K562 (cell line): ENCODE results near the gene CCNL1. TPM values are rescaled to one million over a fixed set of nuclear protein-coding genes. Genes with fewer than 3 reads are reported as not detected.
A peak's percentile ranks its signal among the peaks of the same experiment; 100 is the strongest.

Experiments used
- ATAC-seq: fragments of 200-7000 bp; cut with Tn5 transposase; 3 replicates; pipeline ENCODE4 v1.9.1; 2020; ENCODE audit warnings: moderate library complexity
- BruUV-seq: library from RNA; stranded (reverse); fragments of 400-500 nt; replicated peaks from 2 replicates; lab custom pipeline; 2021; lab: Mats Ljungman, UMichigan
- CTCF ChIA-PET: fragments of 300-600 bp; formaldehyde crosslinking; extraction: SDS; loops from one replicate; lab custom pipeline; 2021; ENCODE audit warnings: low intra/inter-chr PET ratio; lab: Yijun Ruan, JAX
- POLR2A ChIA-PET: fragments of 300-600, 350-650 bp; sonication (Branson Sonifier 250); formaldehyde crosslinking; extraction: SDS; loops from one replicate; lab custom pipeline; 2021; ENCODE audit warnings: antibody characterized with exemption, inconsistent platforms; lab: Yijun Ruan, JAX
- DNase-seq, 4 experiments: peaks; one replicate each; pipeline versions ENCODE4 v3.0.0 to v3.0.0-alpha.2; 2011 to 2018; ENCODE audit warnings: low spot score in 3 of 4, mixed read lengths in 3 of 4; ENCODE audit errors: extremely low read depth in 1 of 4
- FAIRE-seq: peaks from 2 replicates; lab custom pipeline; 2011; peaks lifted over from hg19 to GRCh38; lab: Jason Lieb, UNC
- H2AFZ ChIP-seq: 2 replicates; pipeline ENCODE4 v1.6.0; 2011; ENCODE audit warnings: low read depth, low read length, control low read depth, inconsistent platforms
- H3K27ac ChIP-seq: fragments of 200-600 bp; 3 replicates; pipeline ENCODE4 v1.8.0; 2011; ENCODE audit warnings: low read depth, mild to moderate bottlenecking, control low read depth, inconsistent platforms, low read length, moderate library complexity, mixed read lengths; ENCODE audit errors: extremely low read depth
- H3K27me3 ChIP-seq, 2 experiments: fragments of 300-600 bp in 1 of 2; 2 replicates in 1 of 2; 3 replicates in 1 of 2; pipeline versions ENCODE4 v1.6.0 to v1.8.0; 2011; ENCODE audit warnings: inconsistent platforms in 2 of 2, low read length in 2 of 2, mild to moderate bottlenecking in 1 of 2, mixed read lengths in 1 of 2, moderate library complexity in 1 of 2; ENCODE audit not compliant: control insufficient read depth in 2 of 2, insufficient read depth in 2 of 2
- H3K36me3 ChIP-seq: fragments of 300-600 bp; 3 replicates; pipeline ENCODE4 v1.8.0; 2011; ENCODE audit warnings: mild to moderate bottlenecking, low read length, inconsistent platforms; ENCODE audit not compliant: control insufficient read depth, insufficient read depth
- H3K4me1 ChIP-seq, 2 experiments: fragments of 200-600 bp in 1 of 2; replicated peaks in 1 of 2; 2 replicates in 1 of 2; 3 replicates in 1 of 2; pipeline versions ENCODE4 v1.5.1 to v1.8.0; 2011; ENCODE audit warnings: inconsistent platforms in 2 of 2, low read length in 2 of 2, mild to moderate bottlenecking in 1 of 2, mixed read lengths in 1 of 2, moderate library complexity in 1 of 2; ENCODE audit not compliant: control insufficient read depth in 2 of 2, insufficient read depth in 2 of 2
- H3K4me2 ChIP-seq: 2 replicates; pipeline ENCODE4 v1.6.1; 2011; ENCODE audit warnings: low read length, control low read depth, inconsistent platforms, mixed read lengths; ENCODE audit not compliant: insufficient read depth
- H3K4me3 ChIP-seq: fragments of 200-600 bp; sonication (generic), shearing (Covaris generic); 2 replicates; pipeline ENCODE4 v1.5.1; 2016; ENCODE audit warnings: control low read depth, inconsistent platforms
- H3K79me2 ChIP-seq: fragments of 200-600 bp; 3 replicates; pipeline ENCODE4 v1.8.0; 2011; ENCODE audit warnings: low read length, inconsistent platforms; ENCODE audit not compliant: control insufficient read depth, insufficient read depth
- H3K9ac ChIP-seq, 2 experiments: 2 replicates each; pipeline versions ENCODE4 v1.6.0 to v1.6.1; 2011; ENCODE audit warnings: low read depth in 2 of 2, low read length in 2 of 2, control low read depth in 1 of 2, inconsistent platforms in 1 of 2, mild to moderate bottlenecking in 1 of 2, mixed read lengths in 1 of 2; ENCODE audit not compliant: insufficient read depth in 1 of 2
- H3K9me1 ChIP-seq: one replicate; pipeline ENCODE4 v1.6.0; 2011; ENCODE audit warnings: inconsistent platforms, mild to moderate bottlenecking, low read length, moderate library complexity; ENCODE audit not compliant: control insufficient read depth, insufficient read depth
- H3K9me3 ChIP-seq: replicated peaks from 2 replicates; pipeline ENCODE4 v1.5.1; 2011; ENCODE audit warnings: low read depth, low read length, inconsistent platforms; ENCODE audit not compliant: control insufficient read depth, insufficient read depth
- H4K20me1 ChIP-seq: replicated peaks from 2 replicates; pipeline ENCODE4 v1.6.1; 2011; ENCODE audit warnings: low read length, inconsistent platforms, mixed read lengths; ENCODE audit not compliant: control insufficient read depth, insufficient read depth
- ARHGAP35 ChIP-seq: fragments of 450-650 bp; IDR thresholded peaks from 2 replicates; pipeline ENCODE4 v1.6.1; 2018; ENCODE audit not compliant: partially characterized antibody
- BACH1 ChIP-seq: fragments of 200-800 bp; sonication (Bioruptor generic); IDR thresholded peaks from 2 replicates; pipeline ENCODE4 v1.6.1; 2016; ENCODE audit warnings: missing genetic modification characterization, missing compliant biosample characterization
- BCOR ChIP-seq: fragments of 450-650 bp; IDR thresholded peaks from 2 replicates; pipeline ENCODE4 v1.6.1; 2016
- GATA2 ChIP-seq: sonication (generic); formaldehyde crosslinking; IDR thresholded peaks from 2 replicates; pipeline ENCODE4 v1.4.0; 2020; ENCODE audit warnings: mild to moderate bottlenecking, missing genetic modification reagents
- HDAC1 ChIP-seq, 2 experiments: fragments of 450-650 bp; IDR thresholded peaks; 2 replicates each; pipeline ENCODE4 v1.6.1; 2016 to 2017; ENCODE audit warnings: inconsistent platforms in 1 of 2, mild to moderate bottlenecking in 1 of 2, moderate library complexity in 1 of 2
- HIVEP1 ChIP-seq: fragments of 250-450 bp; sonication (Bioruptor Pico); IDR thresholded peaks from 2 replicates; pipeline ENCODE4 v1.4.0; 2020; ENCODE audit warnings: mild to moderate bottlenecking
- LEF1 ChIP-seq: fragments of 450-650 bp; IDR thresholded peaks from 2 replicates; pipeline ENCODE4 v1.6.1; 2016; ENCODE audit warnings: mild to moderate bottlenecking
- MNT ChIP-seq, 2 experiments: fragments of 450-650 bp; conservative IDR thresholded peaks; 2 replicates each; pipeline ENCODE4 v1.6.1; 2017; ENCODE audit warnings: mild to moderate bottlenecking in 2 of 2, moderate library complexity in 2 of 2
- NFIC ChIP-seq: fragments of 450-650 bp; IDR thresholded peaks from 2 replicates; pipeline ENCODE4 v1.6.1; 2017; ENCODE audit warnings: mild to moderate bottlenecking, inconsistent platforms
- NFIX ChIP-seq: fragments of 250-450 bp; sonication (Bioruptor Pico); IDR thresholded peaks from 2 replicates; pipeline ENCODE4 v1.4.0; 2020; ENCODE audit warnings: low read depth, mild to moderate bottlenecking, moderate library complexity
- NR2C2 ChIP-seq, 2 experiments: fragments of 200-800 bp in 1 of 2; sonication (Bioruptor generic) in 1 of 2; sonication (generic) in 1 of 2; formaldehyde crosslinking in 1 of 2; IDR thresholded peaks; 2 replicates each; pipeline versions ENCODE4 v1.6.1 to v1.8.0; 2016 to 2022; ENCODE audit warnings: mild to moderate bottlenecking in 1 of 2, missing compliant biosample characterization in 1 of 2, missing genetic modification characterization in 1 of 2, missing genetic modification reagents in 1 of 2
- STAT5A ChIP-seq: IDR thresholded peaks from 2 replicates; pipeline ENCODE4 v1.6.1; 2012; ENCODE audit warnings: low read length, inconsistent platforms, borderline replicate concordance
- U2AF1 ChIP-seq: fragments of 200-400 bp; formaldehyde crosslinking; optimal IDR thresholded peaks from 2 replicates; pipeline ENCODE3; 2017; ENCODE audit warnings: mild to moderate bottlenecking, low read depth, low read length, moderate library complexity
- ZBTB33 ChIP-seq: sonication (generic); formaldehyde crosslinking; IDR thresholded peaks from 2 replicates; pipeline ENCODE4 v1.8.1; 2023; ENCODE audit warnings: mild to moderate bottlenecking, missing genetic modification reagents
- ZKSCAN8 ChIP-seq: fragments of 200-800 bp; sonication (Bioruptor generic); IDR thresholded peaks from 2 replicates; pipeline ENCODE4 v1.6.1; 2016; ENCODE audit warnings: missing genetic modification characterization, missing compliant biosample characterization
- ZNF511 ChIP-seq: sonication (generic); formaldehyde crosslinking; IDR thresholded peaks from 2 replicates; pipeline ENCODE4 v1.8.0; 2022; ENCODE audit warnings: mild to moderate bottlenecking, missing genetic modification reagents
- ZNF766 ChIP-seq: fragments of 200-800 bp; sonication (Bioruptor generic); conservative IDR thresholded peaks from 2 replicates; pipeline ENCODE4 v1.6.1; 2016; ENCODE audit warnings: missing genetic modification characterization, missing compliant biosample characterization
- WGBS: fragments of 100-300 bp; shearing (Covaris generic); methylation state at CpG from one replicate; pipeline ENCODE4 v1.1.6; 2016; ENCODE audit warnings: low coverage, mixed read lengths; ENCODE audit not compliant: insufficient coverage; ENCODE audit errors: missing lambda C conversion rate; 5-methylcytosine and 5-hydroxymethylcytosine counted together
- in situ Hi-C: fragments of 300-500 bp; cut with MboI; formaldehyde crosslinking; loops from 4 replicates; pipeline ENCODE4 v1.15.0; 2018; ENCODE audit warnings: inconsistent platforms, mixed read lengths
- intact Hi-C: fragments of 100-400 bp; cut with micrococcal nuclease; formaldehyde crosslinking; loops from 2 replicates; pipeline ENCODE4 v1.14.2; 2022
- polyA plus RNA-seq, 8 experiments: library from polyadenylated mRNA; depleted of rRNA in 4 of 8; stranded (reverse) in 5 of 8; unstranded in 3 of 8; fragments of >200 nt; fragmentation: Nextera tagmentation in 2 of 8; fragmentation: Illumina TruSeq in 1 of 8; extraction: Ambion mirVana in 2 of 8; extraction: Trizol in 1 of 8; gene quantifications; 2 replicates each; pipeline versions ENCODE4 v1.2.1 to v1.2.3, GENCODE V29; 2011 to 2014; ENCODE audit warnings: inconsistent platforms in 1 of 8, missing spikeins in 1 of 8
- total RNA-seq, 7 experiments: library from RNA; depleted of rRNA in 6 of 7; stranded (reverse); fragments of >200 nt in 6 of 7; fragmentation: Illumina TruSeq in 2 of 7; extraction: Trizol in 2 of 7; gene quantifications; 2 replicates each; pipeline versions ENCODE4 v1.2.1 to v1.2.3, GENCODE V29; 2011 to 2021; ENCODE audit warnings: low replicate concordance in 1 of 7

The CCNL1 gene
- total and polyA plus RNA-seq, 9 of the 15 experiments (the other 6 are each of a cell fraction or from before 2014, with no cell fraction given), result 16.1 to 186 (median 132) TPM

- TF ChIP-seq ZNF766 (CRISPR knock-in tag) (no peak), ZKSCAN8 (CRISPR knock-in tag) (peak; percentile 76), HDAC1 (IDR thresholded peaks at IDR 0.05) (peak in 1 of 2 experiments; percentile 38; a peak in 1 of 4 replicates), NR2C2 (CRISPR knock-in tag; IDR thresholded peaks at IDR 0.05) (no peak), NR2C2 (tag; IDR thresholded peaks at IDR 0.05) (peak; percentile 59; the same call in 1 of the 2 replicates), LEF1 (no peak), NFIC (peak; percentile 39; the same call in 1 of the 2 replicates), GATA2 (CRISPR knock-in tag) (0 out of 2 replicates have a peak, but pooled peaks have one; percentile 26), STAT5A (no peak)
Observed at GRCh38 chr3:157127831-157128767, 31.8 kb downstream of the CCNL1 start (continued).

GRCh38 chr3:157127268-157127667 lies 32.7 kb downstream of the CCNL1 start:
- Histone ChIP-seq H3K9ac (no peak overlapping the region), H4K20me1 (no peaks in the 10 kb centered on the region), H3K27me3 (no peaks in the 10 kb centered on the region), H3K9me1 (no peaks in the 10 kb centered on the region), H3K9me3 (no peaks in the 10 kb centered on the region), H3K36me3 (no peaks in the 10 kb centered on the region), H3K4me3 (no peak overlapping the region), H3K4me1 (peaks cover 25 to 59% of the 10 kb centered on the region in 2 experiments), H3K79me2 (no peaks in the 10 kb centered on the region), H3K4me2 (no peak overlapping the region), H3K27ac (no peak overlapping the region), H2AFZ (no peak overlapping the region)
- 83% methylated on average over 5 of the region's 5 CpGs for WGBS
- intact Hi-C loops, result no loop called here
- BruUV-seq, result no TSS peak
- FAIRE-seq, result no peak
- POLR2A ChIA-PET, result interaction anchor here (0.8 to 4.4 kb wide), 5 partner anchors 11 to 55 kb away, joined by 3 to 23 read pairs (median 3); no protein-coding TSS in a partner anchor
- CTCF ChIA-PET, result no interaction called here
- in situ Hi-C loops, result loop anchor here (25.0 kb wide), 1 partner anchor 590 kb away; no protein-coding TSS in a partner anchor
- DNase-seq, result no peak
- no peak for ATAC-seq
- TF ChIP-seq HIVEP1 (CRISPR knock-in tag), result no peak
- no peak for TF ChIP-seq U2AF1
- TF ChIP-seq ARHGAP35, result no peak
- TF ChIP-seq MNT (conservative IDR thresholded peaks at IDR 0.05), result no peak
- TF ChIP-seq BCOR, result no peak
- TF ChIP-seq BACH1 (tag), result no peak
- no peak for TF ChIP-seq ZNF511
- TF ChIP-seq NFIX (CRISPR knock-in tag), result no peak
- no peak for TF ChIP-seq ZBTB33 (CRISPR knock-in tag)
